ENCODE measurements around the gene ITSN1.
"Not testable (repeated sequence)": the region's sequence is repeated elsewhere in the genome, so short reads cannot be mapped to it uniquely, and the experiment has no call there.

ITSN1 gene

GRCh38 chr21:33622253-33622652 is 20.0 kb upstream of the ITSN1 start:
- TF ChIP-seq, protein P1, sequence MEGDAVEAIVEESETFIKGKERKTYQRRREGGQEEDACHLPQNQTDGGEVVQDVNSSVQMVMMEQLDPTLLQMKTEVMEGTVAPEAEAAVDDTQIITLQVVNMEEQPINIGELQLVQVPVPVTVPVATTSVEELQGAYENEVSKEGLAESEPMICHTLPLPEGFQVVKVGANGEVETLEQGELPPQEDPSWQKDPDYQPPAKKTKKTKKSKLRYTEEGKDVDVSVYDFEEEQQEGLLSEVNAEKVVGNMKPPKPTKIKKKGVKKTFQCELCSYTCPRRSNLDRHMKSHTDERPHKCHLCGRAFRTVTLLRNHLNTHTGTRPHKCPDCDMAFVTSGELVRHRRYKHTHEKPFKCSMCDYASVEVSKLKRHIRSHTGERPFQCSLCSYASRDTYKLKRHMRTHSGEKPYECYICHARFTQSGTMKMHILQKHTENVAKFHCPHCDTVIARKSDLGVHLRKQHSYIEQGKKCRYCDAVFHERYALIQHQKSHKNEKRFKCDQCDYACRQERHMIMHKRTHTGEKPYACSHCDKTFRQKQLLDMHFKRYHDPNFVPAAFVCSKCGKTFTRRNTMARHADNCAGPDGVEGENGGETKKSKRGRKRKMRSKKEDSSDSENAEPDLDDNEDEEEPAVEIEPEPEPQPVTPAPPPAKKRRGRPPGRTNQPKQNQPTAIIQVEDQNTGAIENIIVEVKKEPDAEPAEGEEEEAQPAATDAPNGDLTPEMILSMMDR (conservative IDR thresholded peaks at IDR 0.05; ENCODE audit: low read depth, low read length) = no peak
- DNase-seq (ENCODE audit: low read depth) = no peak
- no peak overlapping the region for H3K4me3 ChIP-seq (ENCODE audit: low read length)

DNA sequence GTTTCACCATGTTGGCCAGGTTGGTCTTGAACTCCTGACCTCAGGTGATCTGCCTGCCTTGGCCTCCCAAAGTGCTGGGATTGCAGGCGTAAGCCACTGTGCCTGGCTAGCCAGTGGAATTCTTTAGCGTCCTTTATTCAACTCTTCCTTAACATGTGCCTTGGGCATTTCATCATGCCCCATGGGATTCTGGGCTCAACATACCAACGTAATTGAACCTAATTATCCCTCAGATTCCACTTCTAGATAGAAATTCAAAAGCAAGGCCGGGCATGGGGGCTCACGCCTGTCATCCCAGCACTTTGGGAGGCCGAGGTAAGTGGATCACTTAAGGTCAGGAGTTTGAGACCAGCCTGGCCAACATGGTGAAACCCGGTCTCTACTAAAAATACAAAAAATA is 16.1 kb upstream of the ITSN1 start:
- DNase-seq (ENCODE audit: low read depth); H3K4me3 ChIP-seq (ENCODE audit: low read length): not testable (repeated sequence)

DNA sequence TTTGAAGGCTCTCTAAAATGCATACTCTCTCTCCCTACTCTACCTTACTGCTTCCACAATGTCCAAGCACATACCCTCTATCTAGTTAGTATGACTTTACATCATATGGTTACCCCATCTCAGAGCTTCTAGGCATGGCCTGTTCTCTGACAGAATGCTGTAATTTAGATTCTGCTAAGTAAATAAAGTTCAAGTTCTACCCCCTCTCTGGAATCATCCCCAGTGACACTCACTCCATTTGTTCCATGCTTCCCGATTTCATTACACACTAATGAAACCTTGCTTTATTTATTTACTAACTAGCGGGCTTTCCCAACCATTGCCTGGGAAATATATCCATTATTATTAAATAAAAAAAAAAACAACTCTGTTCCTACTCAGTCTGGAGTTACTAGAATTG is 8.0 kb upstream of the ITSN1 start:
- H3K4me3 ChIP-seq (ENCODE audit: low read length) = no peak overlapping the region
- TF ChIP-seq, protein P1 (conservative IDR thresholded peaks at IDR 0.05; ENCODE audit: low read depth, low read length) = no peak
- DNase-seq (ENCODE audit: low read depth) = no peak

GRCh38 chr21:33640697-33641351 is 1.5 kb upstream of the ITSN1 start:
- no peak for DNase-seq (ENCODE audit: low read depth)
- H3K4me3 ChIP-seq (ENCODE audit: low read length) = peak overlapping the region; percentile 74

DNA sequence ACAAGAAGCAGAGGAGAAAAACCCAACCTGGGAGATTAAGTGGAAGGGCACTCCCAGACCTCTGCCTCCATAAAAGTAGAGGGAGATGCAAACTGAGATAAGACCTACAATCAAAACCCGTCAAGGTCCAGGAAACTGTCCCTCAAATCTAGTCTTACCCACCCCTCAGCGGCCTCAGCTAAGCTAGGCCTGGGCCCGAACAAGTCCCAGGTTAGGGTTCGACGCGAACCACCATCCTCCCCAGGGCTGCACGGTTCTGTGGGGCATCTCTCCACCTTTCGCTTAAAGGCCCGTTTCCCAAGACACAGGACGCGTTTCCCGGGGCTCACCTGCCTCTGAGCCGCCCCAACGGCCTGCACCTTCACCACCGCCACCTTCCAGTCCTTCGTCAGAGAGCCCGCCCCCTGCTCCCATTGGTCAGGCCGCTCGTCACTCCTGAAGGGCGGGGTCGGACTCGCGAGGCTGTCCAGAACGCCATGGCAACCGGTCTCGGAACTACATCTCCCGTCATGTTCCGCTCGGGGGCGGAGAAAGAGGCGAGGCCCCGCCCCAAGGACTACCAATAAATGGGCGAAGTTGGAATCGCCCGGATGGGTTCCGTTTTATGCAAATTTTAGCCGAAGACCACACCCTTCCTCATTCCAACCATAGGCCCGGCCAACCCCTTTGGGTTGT is 812 bp upstream of the ITSN1 start, which contains the start of gene CRYZL1:
CRYZL1 (minus strand) TSS at position 390 of the 675 bp plus-strand sequence. CDS start 10,190 bp downstream, outside the sequence.
- TF ChIP-seq, protein P1 (conservative IDR thresholded peaks at IDR 0.05; ENCODE audit: low read depth, low read length) = no peak
- DNase-seq (ENCODE audit: low read depth) = peak; percentile 98
- peak within 1 kb of the TSS; percentile 74 for H3K4me3 ChIP-seq (ENCODE audit: low read length)

More at GRCh38 chr21:33640697-33641351, 1.5 kb upstream of the ITSN1 start:
- TF ChIP-seq, protein P1 (conservative IDR thresholded peaks at IDR 0.05; ENCODE audit: low read depth, low read length) = no peak

DNA sequence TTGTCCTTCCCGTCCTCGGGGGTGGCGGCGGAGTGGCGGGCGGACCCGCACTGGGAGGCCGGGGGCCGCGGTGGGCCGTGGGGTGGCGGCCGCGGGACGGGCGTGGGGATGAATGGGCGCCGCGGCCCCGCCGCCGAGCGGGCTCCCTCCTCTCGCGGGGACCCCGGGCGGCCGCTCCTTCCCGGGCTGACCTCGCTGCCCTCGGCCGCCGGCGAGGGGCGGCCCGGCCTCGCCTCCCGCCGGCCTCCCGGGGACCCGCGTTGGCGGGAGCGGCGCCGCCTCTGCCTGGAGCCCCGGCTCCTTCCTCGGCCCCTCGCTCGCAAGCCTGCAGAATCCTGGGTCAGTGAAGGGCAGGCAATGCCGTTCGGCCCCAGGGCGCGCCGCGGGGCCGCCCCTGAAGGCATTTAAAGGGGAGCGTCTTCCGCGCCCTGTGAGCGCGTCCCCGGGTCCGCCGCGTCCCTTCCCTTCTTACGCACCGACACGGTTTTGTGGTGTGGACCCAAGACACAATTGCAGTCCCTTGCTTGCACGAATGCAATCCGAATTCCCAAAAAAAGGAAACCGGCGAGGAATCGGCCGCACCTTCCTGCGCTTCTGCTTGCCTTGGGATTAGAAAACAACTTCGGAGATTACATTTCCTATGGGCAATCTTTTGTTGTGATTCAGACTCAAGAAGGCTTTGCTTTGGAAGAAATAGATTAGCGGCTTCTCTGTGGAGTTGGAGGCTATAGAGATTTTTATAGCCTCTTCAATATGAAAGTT is 776 bp downstream of the ITSN1 start:
- H3K4me3 ChIP-seq (ENCODE audit: low read length) = peak overlapping the region; percentile 74
- DNase-seq (ENCODE audit: low read depth) = no peak
- TF ChIP-seq, protein P1 (conservative IDR thresholded peaks at IDR 0.05; ENCODE audit: low read depth, low read length) = no peak

DNA sequence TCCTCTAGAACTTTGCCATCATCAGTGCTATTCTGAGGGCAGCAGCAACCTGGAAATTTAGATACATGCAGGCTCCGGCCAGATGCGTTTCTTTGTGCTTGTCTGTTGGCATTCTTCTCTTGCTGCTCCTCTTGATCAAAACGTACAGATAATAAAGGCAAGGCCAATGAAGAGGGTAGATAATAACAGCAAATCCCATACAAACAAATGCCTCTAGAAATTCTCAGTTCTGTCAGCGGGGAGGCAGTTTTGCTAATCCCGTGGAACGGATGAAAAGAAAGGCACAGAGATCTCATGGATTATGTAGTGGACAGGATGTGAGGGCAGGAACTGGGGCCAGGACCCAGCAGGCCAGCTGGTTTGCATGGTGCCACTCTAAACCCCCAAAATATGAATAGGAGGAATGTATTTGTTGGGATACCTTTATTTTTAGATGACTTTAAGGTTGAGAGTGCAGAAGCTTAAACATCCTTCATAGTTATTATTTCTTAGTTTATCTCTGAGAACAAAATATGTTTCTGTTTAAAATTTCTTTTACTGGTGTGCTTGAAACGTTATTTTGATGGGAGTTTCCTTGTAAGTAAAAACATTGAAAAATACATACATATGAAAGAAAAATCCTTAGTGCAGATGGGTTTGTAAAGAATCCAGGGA is 1.5 kb downstream of the ITSN1 start:
- peak overlapping the region; percentile 74 for H3K4me3 ChIP-seq (ENCODE audit: low read length)
- TF ChIP-seq, protein P1 (conservative IDR thresholded peaks at IDR 0.05; ENCODE audit: low read depth, low read length) = no peak
- no peak for DNase-seq (ENCODE audit: low read depth)

All from retinal pigment epithelial cell (primary cell).